K562 (cell line): Measurements from ENCODE around the gene GIGYF1. TPM values are rescaled to one million over a fixed set of nuclear protein-coding genes. Genes with fewer than 3 reads are reported as not detected.

Source experiments
- ATAC-seq: fragments of 200-7000 bp; cut with Tn5 transposase; 3 replicates; pipeline ENCODE4 v1.9.1; 2020; ENCODE audit warnings: moderate library complexity
- BruUV-seq: library from RNA; stranded (reverse); fragments of 400-500 nt; replicated peaks from 2 replicates; lab custom pipeline; 2021; lab: Mats Ljungman, UMichigan
- CTCF ChIA-PET: fragments of 300-600 bp; formaldehyde crosslinking; extraction: SDS; loops from one replicate; lab custom pipeline; 2021; ENCODE audit warnings: low intra/inter-chr PET ratio; lab: Yijun Ruan, JAX
- POLR2A ChIA-PET: fragments of 300-600, 350-650 bp; sonication (Branson Sonifier 250); formaldehyde crosslinking; extraction: SDS; loops from one replicate; lab custom pipeline; 2021; ENCODE audit warnings: antibody characterized with exemption, inconsistent platforms; lab: Yijun Ruan, JAX
- DNase-seq, 4 experiments: peaks; one replicate each; pipeline versions ENCODE4 v3.0.0 to v3.0.0-alpha.2; 2011 to 2018; ENCODE audit warnings: low spot score in 3 of 4, mixed read lengths in 3 of 4; ENCODE audit errors: extremely low read depth in 1 of 4
- FAIRE-seq: peaks from 2 replicates; lab custom pipeline; 2011; peaks lifted over from hg19 to GRCh38; lab: Jason Lieb, UNC
- H2AFZ ChIP-seq: 2 replicates; pipeline ENCODE4 v1.6.0; 2011; ENCODE audit warnings: low read depth, low read length, control low read depth, inconsistent platforms
- H3K27ac ChIP-seq: fragments of 200-600 bp; 3 replicates; pipeline ENCODE4 v1.8.0; 2011; ENCODE audit warnings: low read depth, mild to moderate bottlenecking, control low read depth, inconsistent platforms, low read length, moderate library complexity, mixed read lengths; ENCODE audit errors: extremely low read depth
- H3K27me3 ChIP-seq, 2 experiments: fragments of 300-600 bp in 1 of 2; 2 replicates in 1 of 2; 3 replicates in 1 of 2; pipeline versions ENCODE4 v1.6.0 to v1.8.0; 2011; ENCODE audit warnings: inconsistent platforms in 2 of 2, low read length in 2 of 2, mild to moderate bottlenecking in 1 of 2, mixed read lengths in 1 of 2, moderate library complexity in 1 of 2; ENCODE audit not compliant: control insufficient read depth in 2 of 2, insufficient read depth in 2 of 2
- H3K36me3 ChIP-seq: fragments of 300-600 bp; 3 replicates; pipeline ENCODE4 v1.8.0; 2011; ENCODE audit warnings: mild to moderate bottlenecking, low read length, inconsistent platforms; ENCODE audit not compliant: control insufficient read depth, insufficient read depth
- H3K4me1 ChIP-seq, 2 experiments: fragments of 200-600 bp in 1 of 2; replicated peaks in 1 of 2; 2 replicates in 1 of 2; 3 replicates in 1 of 2; pipeline versions ENCODE4 v1.5.1 to v1.8.0; 2011; ENCODE audit warnings: inconsistent platforms in 2 of 2, low read length in 2 of 2, mild to moderate bottlenecking in 1 of 2, mixed read lengths in 1 of 2, moderate library complexity in 1 of 2; ENCODE audit not compliant: control insufficient read depth in 2 of 2, insufficient read depth in 2 of 2
- H3K4me2 ChIP-seq: 2 replicates; pipeline ENCODE4 v1.6.1; 2011; ENCODE audit warnings: low read length, control low read depth, inconsistent platforms, mixed read lengths; ENCODE audit not compliant: insufficient read depth
- H3K4me3 ChIP-seq: fragments of 200-600 bp; sonication (generic), shearing (Covaris generic); 2 replicates; pipeline ENCODE4 v1.5.1; 2016; ENCODE audit warnings: control low read depth, inconsistent platforms
- H3K79me2 ChIP-seq: fragments of 200-600 bp; 3 replicates; pipeline ENCODE4 v1.8.0; 2011; ENCODE audit warnings: low read length, inconsistent platforms; ENCODE audit not compliant: control insufficient read depth, insufficient read depth
- H3K9ac ChIP-seq, 2 experiments: 2 replicates each; pipeline versions ENCODE4 v1.6.0 to v1.6.1; 2011; ENCODE audit warnings: low read depth in 2 of 2, low read length in 2 of 2, control low read depth in 1 of 2, inconsistent platforms in 1 of 2, mild to moderate bottlenecking in 1 of 2, mixed read lengths in 1 of 2; ENCODE audit not compliant: insufficient read depth in 1 of 2
- H3K9me1 ChIP-seq: one replicate; pipeline ENCODE4 v1.6.0; 2011; ENCODE audit warnings: inconsistent platforms, mild to moderate bottlenecking, low read length, moderate library complexity; ENCODE audit not compliant: control insufficient read depth, insufficient read depth
- H3K9me3 ChIP-seq: replicated peaks from 2 replicates; pipeline ENCODE4 v1.5.1; 2011; ENCODE audit warnings: low read depth, low read length, inconsistent platforms; ENCODE audit not compliant: control insufficient read depth, insufficient read depth
- H4K20me1 ChIP-seq: replicated peaks from 2 replicates; pipeline ENCODE4 v1.6.1; 2011; ENCODE audit warnings: low read length, inconsistent platforms, mixed read lengths; ENCODE audit not compliant: control insufficient read depth, insufficient read depth
- E2F8 ChIP-seq: fragments of 450-650 bp; IDR thresholded peaks from 2 replicates; pipeline ENCODE4 v1.7.1; 2018; ENCODE audit warnings: mild to moderate bottlenecking, low read depth; ENCODE audit not compliant: partially characterized antibody
- NFRKB ChIP-seq: fragments of 450-650 bp; IDR thresholded peaks from 2 replicates; pipeline ENCODE4 v1.6.1; 2016; ENCODE audit warnings: low read depth
- ZNF121 ChIP-seq: sonication (generic); formaldehyde crosslinking; conservative IDR thresholded peaks from 2 replicates; pipeline ENCODE4 v1.8.0; 2022; ENCODE audit warnings: missing genetic modification reagents
- WGBS: fragments of 100-300 bp; shearing (Covaris generic); methylation state at CpG from one replicate; pipeline ENCODE4 v1.1.6; 2016; ENCODE audit warnings: low coverage, mixed read lengths; ENCODE audit not compliant: insufficient coverage; ENCODE audit errors: missing lambda C conversion rate; 5-methylcytosine and 5-hydroxymethylcytosine counted together
- in situ Hi-C: fragments of 300-500 bp; cut with MboI; formaldehyde crosslinking; loops from 4 replicates; pipeline ENCODE4 v1.15.0; 2018; ENCODE audit warnings: inconsistent platforms, mixed read lengths
- intact Hi-C: fragments of 100-400 bp; cut with micrococcal nuclease; formaldehyde crosslinking; loops from 2 replicates; pipeline ENCODE4 v1.14.2; 2022
- polyA plus RNA-seq, 8 experiments: library from polyadenylated mRNA; depleted of rRNA in 4 of 8; stranded (reverse) in 5 of 8; unstranded in 3 of 8; fragments of >200 nt; fragmentation: Nextera tagmentation in 2 of 8; fragmentation: Illumina TruSeq in 1 of 8; extraction: Ambion mirVana in 2 of 8; extraction: Trizol in 1 of 8; gene quantifications; 2 replicates each; pipeline versions ENCODE4 v1.2.1 to v1.2.3, GENCODE V29; 2011 to 2014; ENCODE audit warnings: inconsistent platforms in 1 of 8, missing spikeins in 1 of 8
- total RNA-seq, 7 experiments: library from RNA; depleted of rRNA in 6 of 7; stranded (reverse); fragments of >200 nt in 6 of 7; fragmentation: Illumina TruSeq in 2 of 7; extraction: Trizol in 2 of 7; gene quantifications; 2 replicates each; pipeline versions ENCODE4 v1.2.1 to v1.2.3, GENCODE V29; 2011 to 2021; ENCODE audit warnings: low replicate concordance in 1 of 7
- TF ChIP-seq, protein P1 (sequence below): fragments of 450-650 bp; formaldehyde crosslinking; IDR thresholded peaks from 2 replicates; pipeline ENCODE4 v1.4.0; 2020; ENCODE audit warnings: mild to moderate bottlenecking, mixed read lengths

Gene GIGYF1
- total and polyA plus RNA-seq, 9 of the 15 experiments (the other 6 are each of a cell fraction or from before 2014, with no cell fraction given) = 0.56 to 76.2 (median 16.8) TPM

- TF ChIP-seq E2F8 (no peak), NFRKB (no peak)
These were observed 5.0 kb upstream of the GIGYF1 start (continued) for GRCh38 chr7:100699018-100699417.

GRCh38 chr7:100696123-100696521 is 2.1 kb upstream of the GIGYF1 start:
- no peak overlapping the region for H3K27ac ChIP-seq
- ATAC-seq (no peak), DNase-seq (no peak), FAIRE-seq (no peak)
- peaks cover 15 to 32% of the 10 kb centered on the region in 2 experiments for H3K4me1 ChIP-seq
- peaks cover 3% of the 10 kb centered on the region; the same call in 1 of the 3 replicates for H3K36me3 ChIP-seq
- H4K20me1 ChIP-seq = peaks cover 6% of the 10 kb centered on the region
- no peaks in the 10 kb centered on the region for H3K9me3 ChIP-seq
- TF ChIP-seq, protein P1, sequence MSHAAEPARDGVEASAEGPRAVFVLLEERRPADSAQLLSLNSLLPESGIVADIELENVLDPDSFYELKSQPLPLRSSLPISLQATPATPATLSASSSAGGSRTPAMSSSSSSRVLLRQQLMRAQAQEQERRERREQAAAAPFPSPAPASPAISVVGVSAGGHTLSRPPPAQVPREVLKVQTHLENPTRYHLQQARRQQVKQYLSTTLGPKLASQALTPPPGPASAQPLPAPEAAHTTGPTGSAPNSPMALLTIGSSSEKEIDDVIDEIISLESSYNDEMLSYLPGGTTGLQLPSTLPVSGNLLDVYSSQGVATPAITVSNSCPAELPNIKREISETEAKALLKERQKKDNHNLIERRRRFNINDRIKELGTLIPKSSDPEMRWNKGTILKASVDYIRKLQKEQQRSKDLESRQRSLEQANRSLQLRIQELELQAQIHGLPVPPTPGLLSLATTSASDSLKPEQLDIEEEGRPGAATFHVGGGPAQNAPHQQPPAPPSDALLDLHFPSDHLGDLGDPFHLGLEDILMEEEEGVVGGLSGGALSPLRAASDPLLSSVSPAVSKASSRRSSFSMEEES = no peak
- peak; percentile 87 for TF ChIP-seq ZNF121 (CRISPR knock-in tag)
- CTCF ChIA-PET = no interaction called here
- intact Hi-C loops (no loop called here), in situ Hi-C loops (no loop called here)
- 58% methylated on average over 6 of the region's 6 CpGs for WGBS
- peaks cover 26% of the 10 kb centered on the region for H3K79me2 ChIP-seq
- no TSS peak for BruUV-seq
- no peaks in the 10 kb centered on the region for H3K9me1 ChIP-seq
- H3K27me3 ChIP-seq = peaks cover 8 to 12% of the 10 kb centered on the region in 2 experiments
- POLR2A ChIA-PET = interaction anchor here (0.6 to 2.0 kb wide), 5 partner anchors 10 to 362 kb away, joined by 3 to 7 read pairs (median 4); partner anchors contain the start of gene POP7
- no peak overlapping the region for H3K4me3 ChIP-seq
- H3K4me2 ChIP-seq = no peak overlapping the region
- H3K9ac ChIP-seq = no peak overlapping the region
- H2AFZ ChIP-seq = peak overlapping the region; percentile 48
